Measurements from ENCODE around the gene IRF2. TPM values are rescaled to one million over a fixed set of nuclear protein-coding genes. Genes with fewer than 3 reads are reported as not detected.

The IRF2 gene
- 18.5 and 23.5 TPM in 2 replicates for polyA plus RNA-seq (2011; rRNA removed)
- 11.3 and 11.7 TPM in 2 replicates for polyA plus RNA-seq (2012; cell fraction: cytosol; rRNA removed)
- 10.3 and 12.2 TPM in 2 replicates for polyA plus RNA-seq (2012; cell fraction: nucleus; rRNA removed)
- 10.4 to 11.9 TPM (median 11.0 TPM) in 3 replicates for polyA plus RNA-seq (2017; fragmentation: RNase III; extraction: RNeasy Plus Mini Kit Qiagen cat#74134 plus additional on column Dnase treatment)
- polyA minus RNA-seq (2011; rRNA and poly(A)+ RNA removed), result 19.9 and 21.4 TPM in 2 replicates

DNA sequence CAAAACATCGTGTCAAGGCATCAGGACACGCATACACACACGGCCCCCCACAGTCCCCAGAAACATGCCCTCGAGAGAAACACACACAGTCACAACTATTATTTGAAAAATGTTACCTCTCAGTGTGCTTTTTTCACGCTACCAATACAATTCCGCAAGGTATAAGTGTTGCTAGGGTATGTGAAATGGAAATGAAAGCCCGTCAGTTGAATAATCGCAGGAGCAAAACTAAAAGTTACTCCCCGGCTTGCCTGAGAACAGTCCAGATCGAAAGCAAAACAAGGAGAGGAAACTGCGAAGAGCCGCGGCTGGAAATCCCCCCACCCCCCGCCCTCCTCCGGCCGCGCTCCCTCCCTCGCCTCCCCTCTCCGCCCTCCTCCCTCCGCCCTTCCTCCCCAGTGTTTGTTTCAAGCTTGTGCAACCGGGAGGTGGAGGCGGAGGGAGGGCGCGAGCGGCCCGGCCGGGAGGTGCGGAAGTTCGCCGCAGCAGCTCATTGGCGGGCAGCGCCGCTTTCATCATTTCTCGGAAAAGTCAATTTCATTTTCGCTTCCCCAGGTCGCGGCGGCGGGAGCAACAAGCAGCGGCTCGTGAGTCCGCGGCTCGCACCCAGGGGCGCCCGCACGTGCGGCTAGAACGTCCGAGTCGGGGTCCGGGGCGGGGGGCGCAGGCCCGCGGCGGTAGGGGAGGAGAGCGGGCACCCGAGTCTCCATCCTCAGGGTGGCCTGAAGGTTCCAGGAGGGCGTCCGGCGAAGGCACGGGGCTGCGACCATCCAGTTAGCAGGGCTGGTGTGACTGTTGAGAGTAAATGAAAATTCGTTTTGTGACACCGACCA, at the start of gene IRF2:
Gene IRF2, minus strand, starts transcription at position 288 of the 833 bp plus-strand sequence. CDS start 45,486 bp downstream, outside the sequence.
- Histone ChIP-seq H3K4me2 (peak within 1 kb of the TSS; percentile 85), H3K27ac (peak within 1 kb of the TSS; percentile 96 to 99), H3K9me3 (no peaks in the 10 kb centered on the region), H3K4me1 (peaks cover 7% of the 10 kb centered on the region; the same call in 1 of the 3 replicates), H3K4me3 (peak within 1 kb of the TSS; percentile 84)
- under 1% methylated on average over 32 of the region's 66 CpGs for WGBS (ENCODE audit: missing lambda C conversion rate)
- DNase-seq (ENCODE audit: low read depth in 1 of 2, low spot score in 1 of 2) (peak; percentile 81 to 93), ATAC-seq (peak; percentile 79 to 83), FAIRE-seq (no peak)
- TF ChIP-seq JUNB (IDR thresholded peaks at IDR 0.05) (no peak), KDM1A (IDR thresholded peaks at IDR 0.05; ENCODE audit: low read depth) (no peak), CBX8 (IDR thresholded peaks at IDR 0.05) (no peak), CEBPB (IDR thresholded peaks at IDR 0.05) (peak; percentile 82 to 90), PHF8 (IDR thresholded peaks at IDR 0.05; ENCODE audit: borderline replicate concordance, low read depth) (peak; percentile 35; the same call in 1 of the 2 replicates), HMGXB4 (CRISPR knock-in tag; IDR thresholded peaks at IDR 0.05; ENCODE audit: borderline replicate concordance) (no peak), MAZ (IDR thresholded peaks at IDR 0.05; ENCODE audit: borderline replicate concordance, low read depth, low read length) (0 out of 2 replicates have a peak, but pooled peaks have one; percentile 63), JUN (IDR thresholded peaks at IDR 0.05) (peak; percentile 72 to 74; a peak in 3 of 5 replicates), BHLHE40 (IDR thresholded peaks at IDR 0.05; ENCODE audit: low read depth, low read length) (peak; percentile 43), FOSB (CRISPR knock-in tag; IDR thresholded peaks at IDR 0.05) (no peak), HES2 (IDR thresholded peaks at IDR 0.05) (peak; percentile 33; the same call in 1 of the 2 replicates)
- TF ChIP-seq, protein P1, sequence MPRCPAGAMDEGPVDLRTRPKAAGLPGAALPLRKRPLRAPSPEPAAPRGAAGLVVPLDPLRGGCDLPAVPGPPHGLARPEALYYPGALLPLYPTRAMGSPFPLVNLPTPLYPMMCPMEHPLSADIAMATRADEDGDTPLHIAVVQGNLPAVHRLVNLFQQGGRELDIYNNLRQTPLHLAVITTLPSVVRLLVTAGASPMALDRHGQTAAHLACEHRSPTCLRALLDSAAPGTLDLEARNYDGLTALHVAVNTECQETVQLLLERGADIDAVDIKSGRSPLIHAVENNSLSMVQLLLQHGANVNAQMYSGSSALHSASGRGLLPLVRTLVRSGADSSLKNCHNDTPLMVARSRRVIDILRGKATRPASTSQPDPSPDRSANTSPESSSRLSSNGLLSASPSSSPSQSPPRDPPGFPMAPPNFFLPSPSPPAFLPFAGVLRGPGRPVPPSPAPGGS (IDR thresholded peaks at IDR 0.05), result 0 out of 3 replicates have a peak, but pooled peaks have one; percentile 51
- TF ChIP-seq, protein P2, sequence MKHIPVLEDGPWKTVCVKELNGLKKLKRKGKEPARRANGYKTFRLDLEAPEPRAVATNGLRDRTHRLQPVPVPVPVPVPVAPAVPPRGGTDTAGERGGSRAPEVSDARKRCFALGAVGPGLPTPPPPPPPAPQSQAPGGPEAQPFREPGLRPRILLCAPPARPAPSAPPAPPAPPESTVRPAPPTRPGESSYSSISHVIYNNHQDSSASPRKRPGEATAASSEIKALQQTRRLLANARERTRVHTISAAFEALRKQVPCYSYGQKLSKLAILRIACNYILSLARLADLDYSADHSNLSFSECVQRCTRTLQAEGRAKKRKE (CRISPR knock-in tag; IDR thresholded peaks at IDR 0.05; ENCODE audit: low read depth), result no peak
- TF ChIP-seq, protein P3, sequence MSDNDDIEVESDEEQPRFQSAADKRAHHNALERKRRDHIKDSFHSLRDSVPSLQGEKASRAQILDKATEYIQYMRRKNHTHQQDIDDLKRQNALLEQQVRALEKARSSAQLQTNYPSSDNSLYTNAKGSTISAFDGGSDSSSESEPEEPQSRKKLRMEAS (IDR thresholded peaks at IDR 0.05), result 0 out of 2 replicates have a peak, but pooled peaks have one; percentile 26
- ChIA-PET CTCF (interaction anchor here (0.9 kb wide), 2 partner anchors 160 to 211 kb away, joined by 3 read pairs; no protein-coding TSS in a partner anchor), POLR2A (interaction anchor here (0.7 to 2.1 kb wide), 15 partner anchors 13 to 260 kb away, joined by 3 to 25 read pairs (median 4); partner anchors contain the start of genes CASP3, CENPU and PRIMPOL)

DNA sequence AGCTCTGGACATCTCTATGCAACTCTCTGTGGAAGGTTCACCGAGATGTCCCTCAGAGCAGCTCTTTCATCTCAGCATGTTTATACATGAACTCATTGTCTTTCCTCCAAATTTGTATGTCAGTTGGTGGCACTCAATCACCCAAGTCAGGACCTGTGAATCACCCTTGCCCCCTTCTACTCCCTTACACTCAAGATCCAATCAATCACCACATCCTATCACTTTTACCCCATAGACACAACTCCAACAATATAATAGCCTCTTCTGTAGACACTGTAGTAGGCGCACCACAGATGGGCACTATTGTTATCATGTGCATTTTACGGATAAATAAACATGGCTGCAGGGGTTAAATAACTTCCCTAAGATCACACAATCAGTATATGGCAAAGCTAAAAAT, 41.3 kb upstream of the IRF2 start:
- Histone ChIP-seq H3K9me3 (no peaks in the 10 kb centered on the region), H3K4me1 (0 out of 3 replicates have a peak, but pooled peaks cover 3% of the 10 kb centered on the region), H3K27ac (no peak overlapping the region), H3K4me3 (no peak overlapping the region), H3K4me2 (no peak overlapping the region)
- POLR2A ChIA-PET, result no interaction called here
- TF ChIP-seq MAZ (IDR thresholded peaks at IDR 0.05; ENCODE audit: borderline replicate concordance, low read depth, low read length), result no peak
- no peak for TF ChIP-seq HOXB5 (CRISPR knock-in tag; IDR thresholded peaks at IDR 0.05)
- TF ChIP-seq HEYL (CRISPR knock-in tag; IDR thresholded peaks at IDR 0.05), result no peak
- no peak for TF ChIP-seq HES2 (IDR thresholded peaks at IDR 0.05)
- no peak for TF ChIP-seq KDM5A (IDR thresholded peaks at IDR 0.05)
- no peak for TF ChIP-seq MYC (IDR thresholded peaks at IDR 0.05; ENCODE audit: borderline replicate concordance, low read length)
- no peak for TF ChIP-seq NR3C1 (IDR thresholded peaks at IDR 0.05)
- TF ChIP-seq JUNB (IDR thresholded peaks at IDR 0.05), result no peak
- no peak for TF ChIP-seq MAFK (IDR thresholded peaks at IDR 0.05; ENCODE audit: partially characterized antibody)
- TF ChIP-seq, protein P4, sequence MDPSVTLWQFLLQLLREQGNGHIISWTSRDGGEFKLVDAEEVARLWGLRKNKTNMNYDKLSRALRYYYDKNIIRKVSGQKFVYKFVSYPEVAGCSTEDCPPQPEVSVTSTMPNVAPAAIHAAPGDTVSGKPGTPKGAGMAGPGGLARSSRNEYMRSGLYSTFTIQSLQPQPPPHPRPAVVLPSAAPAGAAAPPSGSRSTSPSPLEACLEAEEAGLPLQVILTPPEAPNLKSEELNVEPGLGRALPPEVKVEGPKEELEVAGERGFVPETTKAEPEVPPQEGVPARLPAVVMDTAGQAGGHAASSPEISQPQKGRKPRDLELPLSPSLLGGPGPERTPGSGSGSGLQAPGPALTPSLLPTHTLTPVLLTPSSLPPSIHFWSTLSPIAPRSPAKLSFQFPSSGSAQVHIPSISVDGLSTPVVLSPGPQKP (IDR thresholded peaks at IDR 0.05; ENCODE audit: low read depth, low read length), result no peak
- no peak for TF ChIP-seq POLR2A (IDR thresholded peaks at IDR 0.05; ENCODE audit: low read length)
- TF ChIP-seq CHD2 (IDR thresholded peaks at IDR 0.05; ENCODE audit: low read length, partially characterized antibody), result no peak
- TF ChIP-seq ESRRA (IDR thresholded peaks at IDR 0.05; ENCODE audit: borderline replicate concordance, low read length), result no peak
- TF ChIP-seq HOXB13 (CRISPR knock-in tag; IDR thresholded peaks at IDR 0.05; ENCODE audit: low read depth), result no peak
- TF ChIP-seq RNF2 (IDR thresholded peaks at IDR 0.05; ENCODE audit: borderline replicate concordance, low read depth), result no peak
- no peak for TF ChIP-seq EP300 (IDR thresholded peaks at IDR 0.05)
- 84% methylated on average over 3 of the region's 3 CpGs for WGBS (ENCODE audit: missing lambda C conversion rate)
- no peak for DNase-seq (ENCODE audit: low read depth in 1 of 2, low spot score in 1 of 2)
- no peak for FAIRE-seq
- CTCF ChIA-PET, result no interaction called here
- no peak for ATAC-seq
